Measurements from ENCODE around the gene GGT7.

GGT7 gene

GRCh38 chr20:34797012-34797995 is 75.4 kb downstream of the GGT7 start:
- no peak for DNase-seq
